Measurements from ENCODE around the gene ZBBX. TPM values are rescaled to one million over a fixed set of nuclear protein-coding genes. Genes with fewer than 3 reads are reported as not detected.

Gene ZBBX
- total RNA-seq, 1 experiment from 2014 or later = 1.1 TPM

DNA sequence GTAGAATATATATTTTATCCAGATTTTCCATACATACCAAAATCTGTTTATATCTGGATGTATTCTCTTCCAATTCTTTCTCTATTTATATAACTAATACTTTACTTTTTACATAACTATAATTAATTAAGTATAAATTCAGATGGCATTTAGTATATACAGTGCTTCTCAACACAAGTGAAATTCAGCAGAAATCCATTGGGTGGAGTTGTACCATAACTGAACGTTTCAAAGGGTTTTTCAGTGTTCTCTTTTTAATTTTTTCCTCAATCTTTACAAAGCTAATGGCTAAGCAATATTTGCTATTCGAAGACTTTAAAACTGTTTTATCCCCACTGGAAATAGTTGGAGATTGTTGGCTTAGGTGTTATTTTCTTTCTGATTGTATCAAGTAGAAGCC is 13.9 kb upstream of the ZBBX start (continued):
- TF ChIP-seq, protein P1, sequence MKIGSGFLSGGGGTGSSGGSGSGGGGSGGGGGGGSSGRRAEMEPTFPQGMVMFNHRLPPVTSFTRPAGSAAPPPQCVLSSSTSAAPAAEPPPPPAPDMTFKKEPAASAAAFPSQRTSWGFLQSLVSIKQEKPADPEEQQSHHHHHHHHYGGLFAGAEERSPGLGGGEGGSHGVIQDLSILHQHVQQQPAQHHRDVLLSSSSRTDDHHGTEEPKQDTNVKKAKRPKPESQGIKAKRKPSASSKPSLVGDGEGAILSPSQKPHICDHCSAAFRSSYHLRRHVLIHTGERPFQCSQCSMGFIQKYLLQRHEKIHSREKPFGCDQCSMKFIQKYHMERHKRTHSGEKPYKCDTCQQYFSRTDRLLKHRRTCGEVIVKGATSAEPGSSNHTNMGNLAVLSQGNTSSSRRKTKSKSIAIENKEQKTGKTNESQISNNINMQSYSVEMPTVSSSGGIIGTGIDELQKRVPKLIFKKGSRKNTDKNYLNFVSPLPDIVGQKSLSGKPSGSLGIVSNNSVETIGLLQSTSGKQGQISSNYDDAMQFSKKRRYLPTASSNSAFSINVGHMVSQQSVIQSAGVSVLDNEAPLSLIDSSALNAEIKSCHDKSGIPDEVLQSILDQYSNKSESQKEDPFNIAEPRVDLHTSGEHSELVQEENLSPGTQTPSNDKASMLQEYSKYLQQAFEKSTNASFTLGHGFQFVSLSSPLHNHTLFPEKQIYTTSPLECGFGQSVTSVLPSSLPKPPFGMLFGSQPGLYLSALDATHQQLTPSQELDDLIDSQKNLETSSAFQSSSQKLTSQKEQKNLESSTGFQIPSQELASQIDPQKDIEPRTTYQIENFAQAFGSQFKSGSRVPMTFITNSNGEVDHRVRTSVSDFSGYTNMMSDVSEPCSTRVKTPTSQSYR (CRISPR knock-in tag; IDR thresholded peaks at IDR 0.05) = no peak
- TF ChIP-seq, protein P2, sequence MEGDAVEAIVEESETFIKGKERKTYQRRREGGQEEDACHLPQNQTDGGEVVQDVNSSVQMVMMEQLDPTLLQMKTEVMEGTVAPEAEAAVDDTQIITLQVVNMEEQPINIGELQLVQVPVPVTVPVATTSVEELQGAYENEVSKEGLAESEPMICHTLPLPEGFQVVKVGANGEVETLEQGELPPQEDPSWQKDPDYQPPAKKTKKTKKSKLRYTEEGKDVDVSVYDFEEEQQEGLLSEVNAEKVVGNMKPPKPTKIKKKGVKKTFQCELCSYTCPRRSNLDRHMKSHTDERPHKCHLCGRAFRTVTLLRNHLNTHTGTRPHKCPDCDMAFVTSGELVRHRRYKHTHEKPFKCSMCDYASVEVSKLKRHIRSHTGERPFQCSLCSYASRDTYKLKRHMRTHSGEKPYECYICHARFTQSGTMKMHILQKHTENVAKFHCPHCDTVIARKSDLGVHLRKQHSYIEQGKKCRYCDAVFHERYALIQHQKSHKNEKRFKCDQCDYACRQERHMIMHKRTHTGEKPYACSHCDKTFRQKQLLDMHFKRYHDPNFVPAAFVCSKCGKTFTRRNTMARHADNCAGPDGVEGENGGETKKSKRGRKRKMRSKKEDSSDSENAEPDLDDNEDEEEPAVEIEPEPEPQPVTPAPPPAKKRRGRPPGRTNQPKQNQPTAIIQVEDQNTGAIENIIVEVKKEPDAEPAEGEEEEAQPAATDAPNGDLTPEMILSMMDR (IDR thresholded peaks at IDR 0.05) = no peak

GRCh38 chr3:167382155-167382554 is 2.1 kb upstream of the ZBBX start:
- Mint-ChIP-seq H3K27me3 (ENCODE audit: low read depth) (no peaks in the 10 kb centered on the region), H3K27ac (no peak overlapping the region), H3K4me3 (no peak overlapping the region), H3K4me1 (peaks cover 10% of the 10 kb centered on the region), H3K9me3 (no peaks in the 10 kb centered on the region), H3K36me3 (no peaks in the 10 kb centered on the region)
- CTCF ChIA-PET = interaction anchor here (1.1 to 1.7 kb wide), 3 partner anchors 12 to 500 kb away, joined by 3 read pairs; no protein-coding TSS in a partner anchor
- POLR2A ChIA-PET = no interaction called here
- ATAC-seq = no peak
- no peak for DNase-seq (ENCODE audit: low spot score)
- TF ChIP-seq NR3C1 (CRISPR knock-in tag; conservative IDR thresholded peaks at IDR 0.05; ENCODE audit: low read depth) (no peak), NFE2L1 (CRISPR knock-in tag; IDR thresholded peaks at IDR 0.05) (no peak), ZNF232 (CRISPR knock-in tag; IDR thresholded peaks at IDR 0.05) (no peak), TEAD4 (CRISPR knock-in tag; IDR thresholded peaks at IDR 0.05) (no peak), ARID4B (CRISPR knock-in tag; IDR thresholded peaks at IDR 0.05; ENCODE audit: borderline replicate concordance) (no peak)

DNA sequence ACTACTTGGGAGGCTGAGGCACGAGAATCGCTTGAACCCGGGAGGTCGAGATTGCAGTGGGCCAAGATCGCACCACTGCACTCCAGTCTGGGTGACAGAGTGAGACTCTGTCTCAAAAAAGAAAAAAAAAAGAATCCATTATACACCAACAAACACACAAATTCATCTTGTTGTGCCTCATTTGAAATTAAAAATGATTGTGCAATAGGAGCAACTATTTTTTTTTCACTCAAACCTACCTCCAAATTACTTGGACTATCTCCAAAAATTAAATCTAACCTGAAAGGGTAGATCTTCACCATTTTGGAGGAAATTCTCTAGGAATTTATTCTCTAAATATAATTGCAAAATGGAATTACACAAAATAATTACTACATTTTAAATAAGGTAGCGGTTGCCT is 4.6 kb downstream of the ZBBX start:
- H3K36me3 Mint-ChIP-seq = no peaks in the 10 kb centered on the region
- no peak overlapping the region for H3K27ac Mint-ChIP-seq
- H3K9me3 Mint-ChIP-seq = no peaks in the 10 kb centered on the region
- DNase-seq (ENCODE audit: low spot score) (no peak), ATAC-seq (no peak)
- POLR2A ChIA-PET = no interaction called here
- H3K4me1 Mint-ChIP-seq = peaks cover 13% of the 10 kb centered on the region
- H3K4me3 Mint-ChIP-seq = no peak overlapping the region
- CTCF ChIA-PET = no interaction called here
- no peaks in the 10 kb centered on the region for H3K27me3 Mint-ChIP-seq (ENCODE audit: low read depth)
- TF ChIP-seq, protein P3, sequence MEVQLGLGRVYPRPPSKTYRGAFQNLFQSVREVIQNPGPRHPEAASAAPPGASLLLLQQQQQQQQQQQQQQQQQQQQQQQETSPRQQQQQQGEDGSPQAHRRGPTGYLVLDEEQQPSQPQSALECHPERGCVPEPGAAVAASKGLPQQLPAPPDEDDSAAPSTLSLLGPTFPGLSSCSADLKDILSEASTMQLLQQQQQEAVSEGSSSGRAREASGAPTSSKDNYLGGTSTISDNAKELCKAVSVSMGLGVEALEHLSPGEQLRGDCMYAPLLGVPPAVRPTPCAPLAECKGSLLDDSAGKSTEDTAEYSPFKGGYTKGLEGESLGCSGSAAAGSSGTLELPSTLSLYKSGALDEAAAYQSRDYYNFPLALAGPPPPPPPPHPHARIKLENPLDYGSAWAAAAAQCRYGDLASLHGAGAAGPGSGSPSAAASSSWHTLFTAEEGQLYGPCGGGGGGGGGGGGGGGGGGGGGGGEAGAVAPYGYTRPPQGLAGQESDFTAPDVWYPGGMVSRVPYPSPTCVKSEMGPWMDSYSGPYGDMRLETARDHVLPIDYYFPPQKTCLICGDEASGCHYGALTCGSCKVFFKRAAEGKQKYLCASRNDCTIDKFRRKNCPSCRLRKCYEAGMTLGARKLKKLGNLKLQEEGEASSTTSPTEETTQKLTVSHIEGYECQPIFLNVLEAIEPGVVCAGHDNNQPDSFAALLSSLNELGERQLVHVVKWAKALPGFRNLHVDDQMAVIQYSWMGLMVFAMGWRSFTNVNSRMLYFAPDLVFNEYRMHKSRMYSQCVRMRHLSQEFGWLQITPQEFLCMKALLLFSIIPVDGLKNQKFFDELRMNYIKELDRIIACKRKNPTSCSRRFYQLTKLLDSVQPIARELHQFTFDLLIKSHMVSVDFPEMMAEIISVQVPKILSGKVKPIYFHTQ (CRISPR knock-in tag; IDR thresholded peaks at IDR 0.05) = no peak
- TF ChIP-seq ZNF121 (CRISPR knock-in tag; IDR thresholded peaks at IDR 0.05) (no peak), ZNF317 (CRISPR knock-in tag; IDR thresholded peaks at IDR 0.05; ENCODE audit: borderline replicate concordance, low read depth) (no peak), TCF7 (CRISPR knock-in tag; IDR thresholded peaks at IDR 0.05; ENCODE audit: low read depth) (no peak), KAT7 (CRISPR knock-in tag; IDR thresholded peaks at IDR 0.05; ENCODE audit: borderline replicate concordance) (no peak), PREB (CRISPR knock-in tag; IDR thresholded peaks at IDR 0.05; ENCODE audit: borderline replicate concordance) (no peak), GABPB1 (CRISPR knock-in tag; IDR thresholded peaks at IDR 0.05) (no peak), CBFB (CRISPR knock-in tag; IDR thresholded peaks at IDR 0.05; ENCODE audit: low read depth) (no peak), E2F1 (CRISPR knock-in tag; IDR thresholded peaks at IDR 0.05) (no peak), E2F4 (CRISPR knock-in tag; IDR thresholded peaks at IDR 0.05; ENCODE audit: borderline replicate concordance, low read depth) (no peak)

All from WTC11 (cell line).